ENCODE results near the gene LTBP1. TPM values are rescaled to one million over a fixed set of nuclear protein-coding genes. Genes with fewer than 3 reads are reported as not detected.

LTBP1 gene
- total and polyA plus RNA-seq, 2 experiments from 2014 or later = 15.7 to 49.8 TPM

- TF ChIP-seq REST (IDR thresholded peaks at IDR 0.05; ENCODE audit: unreplicated experiment) (no peak), ZNF114 (CRISPR knock-in tag; IDR thresholded peaks at IDR 0.05) (no peak), ZNF462 (CRISPR knock-in tag; IDR thresholded peaks at IDR 0.05) (no peak), EZH2 (IDR thresholded peaks at IDR 0.05; ENCODE audit: low read depth, unreplicated experiment) (no peak), CREB1 (CRISPR knock-in tag; IDR thresholded peaks at IDR 0.05; ENCODE audit: low read depth) (no peak), STAT1 (IDR thresholded peaks at IDR 0.05; ENCODE audit: unreplicated experiment) (no peak)
Measured at GRCh38 chr2:33381301-33381858, 434.6 kb downstream of the LTBP1 start (continued).

All from GM23338 (cell line).